GM21528 (cell line): ENCODE results near the gene COPS3.

Source experiments
- ATAC-seq: cut with Tn5 transposase; IDR thresholded peaks from one replicate; pipeline ENCODE4 v1.9.1; 2021; ENCODE audit warnings: mild to moderate bottlenecking, moderate library complexity; ENCODE audit not compliant: unreplicated experiment, low FRiP score

Gene COPS3

DNA sequence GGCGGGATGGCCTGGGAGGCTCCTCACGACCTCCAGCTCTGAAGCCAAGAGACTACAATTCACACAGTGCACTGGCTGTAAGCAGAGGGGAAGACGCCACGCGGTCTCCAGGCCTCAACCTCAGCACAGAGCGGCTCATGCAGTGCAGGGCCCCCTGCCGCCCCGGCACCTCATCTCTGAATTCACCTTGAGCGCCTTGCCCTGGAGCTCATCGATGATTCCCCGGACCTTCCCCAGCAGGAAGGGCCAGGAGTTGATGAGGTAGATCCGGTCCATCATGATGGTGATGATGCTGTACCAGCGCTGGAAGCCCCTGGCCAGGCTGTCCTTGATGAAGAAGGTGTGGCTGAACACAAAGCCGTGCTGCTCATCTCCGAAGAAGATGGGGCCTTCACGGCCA, 57.3 kb downstream of the COPS3 start:
- ATAC-seq, result no peak

DNA sequence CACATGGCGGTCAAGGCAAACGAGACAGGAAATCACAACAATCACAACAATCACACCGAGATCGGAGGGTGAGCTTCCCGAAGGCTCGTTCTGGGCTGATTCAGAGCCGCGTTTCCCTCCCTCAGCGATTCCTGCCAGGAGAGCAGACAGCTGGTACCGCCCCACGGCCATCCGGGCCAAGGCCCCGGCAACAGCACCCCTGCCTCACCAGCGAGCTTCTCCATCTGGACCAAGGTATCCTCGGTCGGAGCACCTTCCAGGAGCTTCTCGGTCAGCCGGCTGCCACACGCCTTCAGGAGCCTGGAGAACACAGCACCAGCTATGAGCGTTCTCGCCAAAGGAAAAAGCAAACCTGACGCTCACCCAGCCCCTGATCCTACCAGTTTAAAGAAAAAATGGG, 59.7 kb downstream of the COPS3 start:
- ATAC-seq, result no peak

DNA sequence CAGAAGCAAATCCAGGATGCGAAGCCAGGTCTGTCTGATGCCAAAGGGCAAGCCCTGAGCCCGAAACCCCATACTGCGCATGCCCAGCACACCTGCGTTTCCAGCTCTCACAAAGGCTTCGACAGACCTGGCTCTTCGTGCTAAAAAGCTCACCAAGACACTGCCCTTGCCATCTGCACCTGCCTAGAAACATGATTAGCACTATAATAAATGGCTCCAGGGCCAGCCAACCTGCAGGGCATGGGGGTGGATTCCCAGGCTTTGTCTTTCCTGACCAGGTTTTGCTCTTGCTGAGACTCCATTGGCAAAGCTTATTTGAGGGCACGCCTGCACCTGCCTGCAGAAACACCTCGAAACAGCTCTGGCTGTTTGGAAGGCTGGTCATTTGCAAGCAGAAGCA, 60.5 kb downstream of the COPS3 start:
- ATAC-seq, result no peak

DNA sequence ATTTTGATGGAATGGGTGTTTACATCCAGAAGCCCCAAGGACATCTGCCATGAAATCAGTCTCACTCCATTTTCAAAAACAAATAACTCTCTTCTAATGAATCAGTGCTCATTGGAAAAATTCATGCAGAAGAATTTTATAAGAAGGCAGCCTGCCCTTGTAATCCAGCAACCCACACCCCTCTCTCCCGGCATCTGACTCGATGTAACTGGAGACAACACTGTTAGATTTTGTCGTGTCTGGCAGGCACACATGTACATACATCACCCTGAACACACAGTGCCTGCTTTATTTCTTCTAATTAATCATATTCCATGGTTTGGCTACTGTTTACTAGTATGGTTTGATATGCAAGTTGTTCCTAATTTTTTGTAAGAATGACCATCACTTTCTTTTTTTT, 63.1 kb downstream of the COPS3 start:
- no peak for ATAC-seq

DNA sequence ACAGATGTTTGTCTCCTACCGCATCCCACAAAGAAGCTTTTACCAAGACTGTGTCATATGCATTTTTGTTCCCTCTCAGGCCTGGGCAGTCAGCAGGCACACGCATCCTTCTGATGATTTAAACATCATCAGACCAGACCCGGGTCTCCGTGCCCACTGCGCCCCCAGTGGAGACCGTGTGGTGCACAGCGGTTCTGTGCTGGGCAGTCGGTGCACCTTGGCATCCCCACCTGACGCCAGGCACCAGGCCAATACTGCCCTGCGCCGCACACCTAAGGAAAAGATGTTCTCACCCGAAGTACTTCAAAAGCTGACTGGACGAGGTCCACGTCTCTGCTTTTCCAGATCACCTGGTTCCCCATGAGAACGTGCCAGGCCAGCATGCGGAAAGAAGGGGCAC, 64.3 kb downstream of the COPS3 start:
- ATAC-seq, result no peak

DNA sequence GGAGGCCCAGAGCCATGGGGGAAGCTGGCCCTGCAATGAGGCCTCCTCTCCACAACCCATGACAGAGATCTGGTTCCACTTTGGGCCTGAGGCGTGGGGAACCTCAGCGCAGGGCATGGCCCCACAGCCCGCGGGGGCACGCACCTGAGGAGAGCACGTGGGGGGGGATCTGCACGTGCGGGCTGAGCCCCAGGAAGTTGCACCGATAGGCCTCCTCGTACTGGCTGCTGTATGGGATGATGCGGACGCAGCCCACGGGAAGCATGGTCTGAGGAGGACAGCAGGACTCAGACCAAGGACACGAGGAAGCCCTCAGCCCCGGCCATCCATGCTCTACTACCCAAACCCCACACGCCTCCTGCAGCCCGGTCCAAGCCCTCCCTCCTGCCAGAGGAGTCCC, 64.8 kb downstream of the COPS3 start:
- ATAC-seq, result no peak

DNA sequence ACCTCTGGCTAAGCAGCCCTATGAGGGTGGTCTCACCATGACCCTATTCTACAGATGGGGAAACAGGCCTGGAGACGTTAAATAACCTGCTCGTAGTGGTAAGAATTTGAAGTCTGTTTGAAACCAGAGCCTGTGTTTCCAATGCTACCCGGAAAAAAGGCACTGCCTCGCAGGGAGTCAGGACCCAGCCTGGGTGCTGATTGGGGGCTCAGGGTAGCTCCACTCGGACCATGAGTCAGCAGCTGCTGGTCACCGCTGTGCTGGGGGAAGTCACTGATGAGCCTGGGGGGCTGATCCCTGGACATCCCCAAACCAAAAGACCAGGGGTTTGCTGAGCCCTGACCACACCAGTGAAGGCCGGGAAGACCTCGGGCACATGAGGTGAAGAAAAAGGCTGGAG, 65.5 kb downstream of the COPS3 start:
- no peak for ATAC-seq

DNA sequence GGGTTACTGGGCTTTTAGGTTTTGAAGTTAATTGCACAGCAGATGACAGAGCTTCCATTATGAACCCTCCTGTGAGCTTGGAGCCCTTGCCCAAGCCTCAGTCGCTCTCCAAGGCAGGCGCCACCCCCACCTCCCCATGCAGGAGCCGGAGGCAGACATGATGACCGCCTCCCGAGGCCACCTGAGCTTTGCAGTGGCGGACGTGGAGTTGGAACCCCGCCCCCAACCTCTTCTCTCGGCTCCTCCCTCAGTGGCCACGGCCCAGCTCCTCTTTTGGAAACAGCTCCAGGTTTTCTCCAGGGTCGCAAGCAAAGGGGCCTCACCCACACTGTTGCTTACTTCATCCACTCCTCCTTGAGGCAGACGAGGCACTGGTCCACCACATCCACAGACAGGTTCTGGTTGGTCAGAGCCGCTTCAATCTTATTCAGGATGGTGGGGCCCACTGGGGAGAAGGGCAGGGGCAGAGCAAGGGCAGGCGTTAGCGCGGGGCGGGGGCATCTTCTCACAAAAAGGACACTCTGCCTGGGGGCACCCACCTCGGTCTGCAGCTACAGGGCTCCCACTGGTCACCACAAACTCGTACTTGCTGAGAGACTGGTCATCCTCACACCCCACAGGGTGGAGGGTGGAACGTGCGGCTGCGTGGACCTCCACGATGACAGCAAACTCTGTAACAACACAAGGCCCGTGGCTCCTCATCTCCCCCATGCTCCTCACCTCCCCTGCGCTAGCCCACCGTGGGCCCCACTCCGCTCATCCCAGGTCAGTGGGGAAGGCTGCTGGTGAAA, 66.2 kb downstream of the COPS3 start:
- ATAC-seq, result no peak

DNA sequence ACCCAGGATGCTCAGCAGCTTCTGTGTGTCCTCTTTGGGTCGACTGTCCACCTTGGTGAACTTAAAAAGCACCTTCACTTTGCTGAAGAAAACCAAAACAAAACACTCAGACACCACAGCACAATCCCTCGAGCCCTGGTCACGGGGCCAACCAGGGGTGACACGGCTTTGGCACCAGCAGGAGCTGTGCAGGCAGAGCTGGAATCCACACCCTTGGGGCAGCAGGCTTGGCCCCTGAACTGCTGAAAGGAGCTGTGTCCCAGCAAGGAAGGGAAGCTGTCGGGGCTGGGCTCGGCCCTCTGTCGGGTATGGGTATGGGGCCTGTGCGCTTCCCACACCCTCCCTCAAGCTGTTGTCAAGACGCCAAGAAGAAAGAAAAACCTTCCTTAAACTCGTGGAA, 67.3 kb downstream of the COPS3 start:
- no peak for ATAC-seq

DNA sequence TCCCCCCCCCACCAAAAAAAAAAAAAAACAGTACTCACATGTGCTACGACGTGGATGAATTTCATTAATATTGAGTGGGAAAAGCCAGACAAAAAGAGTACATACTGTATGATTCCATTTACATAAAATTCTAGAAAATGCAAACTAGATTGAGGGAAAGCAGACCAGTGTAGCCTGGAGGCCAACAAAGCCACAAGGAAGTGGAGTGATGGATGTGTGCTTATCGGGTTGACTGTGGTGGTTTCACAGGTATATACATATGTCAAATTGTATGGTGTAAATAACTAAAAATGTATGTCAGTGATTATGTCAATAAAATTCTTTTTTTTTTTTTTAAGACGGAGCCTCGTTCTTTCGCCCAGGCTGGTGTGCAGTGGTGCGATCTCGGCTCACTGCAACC, 73.0 kb downstream of the COPS3 start:
- ATAC-seq, result no peak

DNA sequence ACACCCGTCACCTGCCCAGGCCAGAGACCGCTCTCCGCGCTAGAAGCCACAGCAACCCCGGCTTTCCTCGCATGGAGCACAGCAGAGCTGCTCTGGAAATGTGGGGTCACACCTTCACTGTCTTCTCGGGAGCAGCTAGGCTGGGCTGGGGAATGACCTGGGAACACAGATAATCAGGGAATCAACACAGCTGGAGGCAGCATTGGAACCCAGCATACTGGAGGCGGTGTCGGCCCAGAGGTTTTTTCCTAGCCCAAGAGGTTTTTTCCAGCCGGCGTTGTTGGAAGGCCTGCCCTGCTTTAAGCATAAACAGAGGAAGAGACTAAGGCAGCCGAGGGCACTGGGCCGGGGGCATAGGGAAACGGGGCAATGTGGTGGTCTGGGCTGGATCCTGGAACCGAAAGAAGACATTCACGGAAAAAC, 74.1 kb downstream of the COPS3 start:
- ATAC-seq, result no peak

DNA sequence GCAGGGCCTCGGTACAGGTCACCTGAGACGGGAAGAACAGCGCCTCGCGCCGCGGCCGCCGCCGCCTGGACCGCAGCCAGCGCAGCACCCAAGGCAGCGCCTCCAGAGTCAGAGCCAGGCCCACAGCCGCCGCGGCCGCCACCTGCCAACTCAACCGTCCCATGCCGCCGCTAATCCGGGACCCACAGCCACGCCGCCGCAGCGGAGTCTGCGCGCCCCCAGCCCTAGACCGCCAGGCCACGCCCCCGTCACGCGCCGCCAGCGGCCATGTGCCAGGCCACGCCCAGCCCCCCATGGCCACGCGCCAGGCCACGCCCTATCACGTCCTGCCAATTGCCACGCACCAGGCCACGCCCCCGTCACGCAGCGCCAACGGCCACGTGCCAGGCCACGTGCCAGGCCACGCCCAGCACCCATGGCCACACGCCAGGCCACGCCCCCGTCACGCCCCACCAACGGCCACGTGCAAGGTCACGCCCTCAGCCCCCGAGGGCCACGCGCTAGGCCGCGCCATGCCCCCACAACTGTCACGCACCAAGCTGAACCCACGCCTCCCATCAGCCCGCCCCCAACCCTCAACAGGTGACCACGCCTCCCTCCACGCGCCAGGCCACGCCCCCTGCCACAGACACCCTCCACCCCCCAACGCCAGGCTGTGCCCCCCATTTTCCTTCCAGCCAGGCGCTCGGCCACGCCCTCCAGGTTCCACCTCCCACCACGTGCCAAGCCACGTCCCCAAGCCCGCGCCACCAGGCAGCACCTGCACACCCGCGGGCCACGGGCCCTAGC, 74.7 kb downstream of the COPS3 start, which contains the start of gene PLD6:
PLD6 (minus strand) TSS at position 210 of the 789 bp plus-strand sequence; CDS start at position 163, 47 bp downstream.
- no peak for ATAC-seq

DNA sequence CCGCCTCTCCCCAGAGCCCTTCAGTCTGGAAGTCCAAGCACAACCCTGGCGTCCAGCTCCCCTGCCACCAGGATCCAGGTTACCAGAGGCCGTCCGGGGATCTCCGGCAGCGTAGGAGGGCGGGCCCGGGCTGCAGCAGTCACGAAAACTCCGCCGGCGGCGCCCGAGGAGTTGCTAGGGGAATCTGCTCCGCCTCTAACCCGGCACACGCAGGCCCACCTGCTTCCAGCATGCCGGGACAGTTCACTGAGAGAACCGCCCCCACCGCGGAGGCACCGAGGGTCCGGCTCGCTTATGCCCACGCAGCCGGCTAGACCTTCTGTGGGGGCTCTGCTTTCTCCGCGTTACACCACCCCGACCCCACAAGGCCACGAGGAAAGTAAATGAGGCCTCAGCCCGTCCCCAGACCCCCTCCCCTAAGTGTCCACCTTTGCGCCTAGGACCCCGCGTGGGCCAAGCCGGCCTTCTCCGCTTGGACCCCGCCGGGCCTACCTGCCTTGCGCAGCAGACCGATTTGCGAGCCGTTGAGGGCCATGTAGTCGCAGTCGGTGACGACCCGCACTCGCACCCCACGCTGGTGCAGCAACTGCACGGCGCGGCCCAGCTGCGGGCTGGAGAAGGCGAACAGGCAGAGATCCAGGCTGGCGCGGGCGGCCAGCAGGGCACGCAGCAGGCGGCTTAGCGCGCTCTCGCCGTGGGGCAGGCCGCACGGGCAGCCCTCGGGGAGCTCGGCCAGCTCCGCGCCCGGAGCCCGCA, 75.5 kb downstream of the COPS3 start:
- ATAC-seq, result no peak

DNA sequence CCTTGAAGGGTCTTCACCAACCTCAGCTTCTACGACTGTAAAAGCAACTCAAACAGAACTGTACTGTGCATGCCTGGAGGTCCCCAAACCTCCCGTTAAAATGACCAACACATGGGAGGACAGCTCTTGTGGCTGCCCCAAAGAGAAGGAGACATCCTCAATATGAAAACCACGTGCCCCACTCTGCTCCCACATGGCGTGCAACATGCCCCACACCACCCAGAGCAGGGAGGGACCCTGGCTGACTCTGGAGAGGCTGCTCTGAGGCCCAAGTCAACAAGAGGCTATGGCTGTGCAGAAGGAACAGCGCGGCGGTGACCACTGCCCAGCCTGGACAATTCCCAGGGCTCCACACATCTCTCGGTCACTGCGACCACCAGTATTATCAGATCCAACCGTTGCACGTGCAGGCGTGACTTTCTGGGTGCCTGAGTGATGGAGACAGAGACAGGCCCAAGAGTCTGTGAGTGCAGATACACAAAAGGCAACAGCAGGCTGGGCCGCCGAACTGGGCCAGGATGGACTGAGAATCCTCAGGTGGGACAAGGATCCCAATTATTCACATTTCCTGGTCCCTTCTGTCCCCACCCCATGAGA, 76.3 kb downstream of the COPS3 start:
- ATAC-seq, result no peak

DNA sequence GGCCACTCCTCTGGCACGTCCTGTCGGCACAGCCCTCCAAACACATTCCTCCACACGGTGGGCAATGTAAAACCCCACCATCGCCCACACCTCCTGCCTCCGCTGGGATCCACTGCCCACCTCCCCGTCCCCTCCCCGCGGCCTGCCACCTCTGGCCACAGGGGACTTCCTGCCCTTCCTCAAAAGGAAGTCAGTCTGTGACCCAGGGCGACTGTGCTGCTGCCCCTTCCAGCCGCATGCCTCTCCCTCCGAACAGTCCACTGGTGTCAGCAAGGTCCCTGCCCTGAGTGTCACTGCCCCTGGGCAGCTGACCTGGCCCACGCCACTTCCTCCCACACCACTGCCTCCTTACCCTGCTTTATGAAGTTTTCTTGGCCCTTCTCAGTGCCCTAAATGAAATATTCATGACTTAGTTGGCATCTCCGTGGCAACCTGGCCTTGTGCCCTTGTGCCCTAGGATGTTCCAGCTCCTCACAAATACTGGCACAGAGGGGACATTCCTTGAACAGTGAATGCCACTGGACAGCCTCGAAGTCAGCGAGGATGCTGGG, 76.9 kb downstream of the COPS3 start:
- no peak for ATAC-seq

DNA sequence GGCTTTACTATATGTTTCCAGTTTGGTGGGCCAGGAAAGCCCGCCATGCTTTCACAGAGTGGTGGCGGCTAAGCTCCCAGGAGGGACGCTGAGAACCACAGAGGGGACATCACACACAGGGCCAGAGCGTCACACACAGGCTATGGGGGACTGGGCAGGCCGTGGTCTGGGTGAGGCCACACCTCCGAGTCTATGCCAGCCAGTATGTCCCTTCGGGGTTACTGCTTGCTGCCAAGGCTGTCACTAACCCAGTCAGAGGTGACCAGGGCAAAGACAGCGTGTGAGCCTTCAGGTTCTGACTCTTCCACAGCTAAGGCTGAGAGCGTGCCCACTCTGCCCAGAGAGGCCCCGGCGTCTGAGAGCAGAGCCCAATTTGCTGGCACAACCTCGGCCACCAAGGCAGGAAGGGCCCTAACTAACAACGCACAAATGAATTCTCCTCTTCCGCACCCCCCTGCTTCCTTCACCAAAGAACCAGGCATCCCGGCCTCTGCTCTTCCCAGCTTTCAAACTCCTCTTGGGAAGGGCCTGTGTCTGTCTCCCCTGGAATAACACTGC, 77.8 kb downstream of the COPS3 start:
- ATAC-seq, result no peak

DNA sequence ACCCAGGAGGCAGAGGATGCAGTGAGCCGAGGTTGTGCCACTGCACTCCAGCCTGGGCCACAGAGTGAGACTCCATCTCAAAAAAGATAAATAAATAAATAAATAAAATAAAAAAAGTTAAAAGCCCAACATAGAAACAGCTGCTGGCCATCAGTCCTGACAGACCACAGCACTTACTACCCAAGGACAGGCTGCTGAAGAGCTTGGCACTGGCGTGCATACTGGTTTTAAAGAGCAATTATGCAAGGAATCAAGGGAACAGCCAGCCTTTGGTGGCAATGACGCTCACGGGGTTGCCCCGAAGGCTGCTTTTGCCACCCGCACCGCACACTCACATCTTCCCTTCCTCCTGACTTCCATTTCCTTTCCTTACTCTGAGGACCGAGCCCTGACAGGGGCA, 79.1 kb downstream of the COPS3 start:
- ATAC-seq, result no peak

DNA sequence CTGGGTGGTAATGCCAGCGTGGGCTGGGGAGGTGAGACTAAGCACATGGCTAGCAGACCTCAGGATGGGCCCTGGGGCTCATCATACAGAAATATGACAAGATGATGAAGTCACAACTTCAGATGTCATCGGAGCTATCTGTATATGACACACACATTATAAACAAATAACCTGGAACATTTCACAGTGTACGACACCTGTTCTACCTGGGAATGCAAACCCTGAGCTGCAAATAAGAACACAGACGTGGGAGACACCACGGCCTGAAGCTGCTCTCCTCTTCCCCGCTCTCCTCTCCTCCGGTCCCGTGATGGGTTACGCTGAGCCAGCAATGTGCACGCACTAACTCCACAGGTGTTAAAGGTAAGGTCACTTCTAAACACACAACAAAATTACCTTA, 79.8 kb downstream of the COPS3 start:
- ATAC-seq, result no peak

DNA sequence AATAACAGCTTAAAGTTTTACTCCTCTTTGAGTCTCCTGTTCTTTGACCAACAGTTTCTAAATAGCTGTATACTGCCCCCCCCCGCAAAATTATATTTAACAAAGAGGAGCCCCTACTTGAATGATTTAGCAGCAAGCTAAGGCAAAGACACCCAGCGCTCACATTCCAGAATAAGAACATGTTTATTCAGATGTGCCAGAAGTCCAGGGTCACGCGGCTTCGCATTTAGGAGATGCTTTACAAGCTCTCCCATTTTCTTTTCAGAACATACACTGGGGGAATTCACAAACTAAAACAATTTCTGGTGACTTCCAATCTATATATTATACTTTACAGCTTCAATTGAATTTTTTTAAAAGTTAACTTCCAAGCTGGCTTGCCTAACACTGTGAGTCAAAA, 80.2 kb downstream of the COPS3 start:
- ATAC-seq, result no peak

DNA sequence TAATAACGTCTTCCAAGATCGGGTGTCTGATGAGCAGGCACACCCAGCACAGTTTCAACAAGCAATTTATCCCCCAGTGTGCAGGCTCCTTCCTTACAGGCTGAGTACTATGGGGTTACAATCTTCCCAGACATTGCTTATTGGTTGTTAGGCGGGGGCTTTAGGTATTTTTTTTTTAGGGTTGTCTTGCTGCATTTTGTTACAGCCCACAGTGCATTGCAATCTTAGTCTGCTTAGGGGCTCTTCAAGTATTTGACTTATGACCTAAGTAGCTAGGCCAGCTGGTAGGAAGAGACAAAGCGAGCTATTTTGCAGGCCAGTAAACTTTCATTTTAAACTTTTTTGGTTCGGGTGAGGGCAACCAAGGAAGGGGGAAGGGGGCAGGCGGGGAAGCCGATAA, 80.7 kb downstream of the COPS3 start:
- ATAC-seq, result no peak
